ENCODE data around the gene PDGFC. TPM values are rescaled to one million over a fixed set of nuclear protein-coding genes. Genes with fewer than 3 reads are reported as not detected.

Gene PDGFC
- total RNA-seq, 1 donor: 184 TPM

- H3K4me3 ChIP-seq (ENCODE audit: low read depth, low read length): no peak overlapping the region
- no peak for DNase-seq (ENCODE audit: low read depth)
- no peak for TF ChIP-seq CTCF (IDR thresholded peaks at IDR 0.05; ENCODE audit: insufficient read depth, low read depth, low read length)
Measured at GRCh38 chr4:156830351-156830750, 141.2 kb downstream of the PDGFC start.

GRCh38 chr4:156829201-156829873 is 142.3 kb downstream of the PDGFC start:
- no peak overlapping the region for H3K4me3 ChIP-seq (ENCODE audit: low read depth, low read length)
- no peak for TF ChIP-seq CTCF (IDR thresholded peaks at IDR 0.05; ENCODE audit: insufficient read depth, low read depth, low read length)
- DNase-seq (ENCODE audit: low read depth): peak; percentile 44

GRCh38 chr4:156827519-156827918 is 144.1 kb downstream of the PDGFC start:
- no peak overlapping the region for H3K4me3 ChIP-seq (ENCODE audit: low read depth, low read length)
- TF ChIP-seq CTCF (IDR thresholded peaks at IDR 0.05; ENCODE audit: insufficient read depth, low read depth, low read length): no peak
- DNase-seq (ENCODE audit: low read depth): no peak

- no peak overlapping the region for H3K4me3 ChIP-seq (ENCODE audit: low read depth, low read length)
- DNase-seq (ENCODE audit: low read depth): no peak
- no peak for TF ChIP-seq CTCF (IDR thresholded peaks at IDR 0.05; ENCODE audit: insufficient read depth, low read depth, low read length)
Measured at GRCh38 chr4:156825074-156825473, 146.5 kb downstream of the PDGFC start.

- H3K4me3 ChIP-seq (ENCODE audit: low read depth, low read length): no peak overlapping the region
- no peak for DNase-seq (ENCODE audit: low read depth)
- no peak for TF ChIP-seq CTCF (IDR thresholded peaks at IDR 0.05; ENCODE audit: insufficient read depth, low read depth, low read length)
Measured at GRCh38 chr4:156824451-156825060, 147.0 kb downstream of the PDGFC start.

GRCh38 chr4:156820931-156821330 is 150.7 kb downstream of the PDGFC start:
- TF ChIP-seq CTCF (IDR thresholded peaks at IDR 0.05; ENCODE audit: insufficient read depth, low read depth, low read length): no peak
- no peak overlapping the region for H3K4me3 ChIP-seq (ENCODE audit: low read depth, low read length)
- DNase-seq (ENCODE audit: low read depth): peak; percentile 20
